ENCODE measurements around the gene KLK13. TPM values are rescaled to one million over a fixed set of nuclear protein-coding genes. Genes with fewer than 3 reads are reported as not detected.

KLK13 gene
- total RNA-seq, 1 donor from 2014 or later, result 0.56 TPM

DNA sequence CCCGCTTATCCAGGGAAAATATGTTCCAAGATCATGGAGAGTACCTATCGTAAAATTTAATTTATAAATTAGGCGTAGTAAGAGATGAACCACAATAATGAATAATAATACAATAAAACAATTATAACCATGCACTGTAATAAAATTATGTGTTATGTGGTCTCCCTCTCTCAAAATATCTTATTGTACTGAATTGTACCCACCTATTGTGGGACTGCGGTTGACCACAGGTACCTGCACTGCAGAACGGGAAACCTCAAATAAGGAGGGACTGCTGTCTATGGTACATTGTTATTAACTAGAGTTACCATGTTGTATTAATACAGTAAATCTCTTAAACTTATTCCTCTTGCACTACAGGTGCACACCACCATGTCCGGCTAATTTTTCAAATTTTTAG is 24.7 kb downstream of the KLK13 start:
- H3K27ac ChIP-seq, result no peak overlapping the region
- ATAC-seq (no peak), DNase-seq (no peak)
- TF ChIP-seq, protein P1, sequence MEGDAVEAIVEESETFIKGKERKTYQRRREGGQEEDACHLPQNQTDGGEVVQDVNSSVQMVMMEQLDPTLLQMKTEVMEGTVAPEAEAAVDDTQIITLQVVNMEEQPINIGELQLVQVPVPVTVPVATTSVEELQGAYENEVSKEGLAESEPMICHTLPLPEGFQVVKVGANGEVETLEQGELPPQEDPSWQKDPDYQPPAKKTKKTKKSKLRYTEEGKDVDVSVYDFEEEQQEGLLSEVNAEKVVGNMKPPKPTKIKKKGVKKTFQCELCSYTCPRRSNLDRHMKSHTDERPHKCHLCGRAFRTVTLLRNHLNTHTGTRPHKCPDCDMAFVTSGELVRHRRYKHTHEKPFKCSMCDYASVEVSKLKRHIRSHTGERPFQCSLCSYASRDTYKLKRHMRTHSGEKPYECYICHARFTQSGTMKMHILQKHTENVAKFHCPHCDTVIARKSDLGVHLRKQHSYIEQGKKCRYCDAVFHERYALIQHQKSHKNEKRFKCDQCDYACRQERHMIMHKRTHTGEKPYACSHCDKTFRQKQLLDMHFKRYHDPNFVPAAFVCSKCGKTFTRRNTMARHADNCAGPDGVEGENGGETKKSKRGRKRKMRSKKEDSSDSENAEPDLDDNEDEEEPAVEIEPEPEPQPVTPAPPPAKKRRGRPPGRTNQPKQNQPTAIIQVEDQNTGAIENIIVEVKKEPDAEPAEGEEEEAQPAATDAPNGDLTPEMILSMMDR (IDR thresholded peaks at IDR 0.05), result no peak
- intact Hi-C loops (cut with DNase I), result no loop called here
- no peak overlapping the region for H3K4me3 ChIP-seq
- no peaks in the 10 kb centered on the region for H3K36me3 ChIP-seq
- H3K27me3 ChIP-seq (ENCODE audit: low read depth), result peaks cover 6% of the 10 kb centered on the region
- no peaks in the 10 kb centered on the region for H3K4me1 ChIP-seq
- H3K9me3 ChIP-seq, result no peaks in the 10 kb centered on the region

DNA sequence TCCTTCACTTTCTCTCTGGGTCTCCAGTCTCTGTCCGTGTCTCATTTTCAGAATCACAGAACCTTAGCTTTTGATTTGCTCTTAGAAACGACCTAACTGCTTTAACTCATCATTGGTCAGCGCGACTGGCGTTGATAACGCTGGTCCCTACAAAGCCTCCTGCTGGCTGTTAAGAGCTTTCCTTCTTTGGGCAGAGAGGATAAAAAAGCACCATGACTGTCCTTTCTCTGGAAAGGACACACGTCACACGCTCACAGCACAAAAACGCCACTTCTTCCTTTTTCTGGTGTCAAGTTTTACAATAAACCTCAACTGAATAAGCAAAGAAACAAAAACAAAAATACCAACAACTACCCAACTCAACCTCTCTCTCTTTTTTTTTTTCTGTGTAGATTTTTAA is 28.4 kb downstream of the KLK13 start:
- H3K4me1 ChIP-seq, result no peaks in the 10 kb centered on the region
- DNase-seq (no peak), ATAC-seq (no peak)
- H3K27me3 ChIP-seq (ENCODE audit: low read depth), result peaks cover 30% of the 10 kb centered on the region
- intact Hi-C loops (cut with DNase I), result no loop called here
- H3K36me3 ChIP-seq, result no peaks in the 10 kb centered on the region
- H3K27ac ChIP-seq, result no peak overlapping the region
- TF ChIP-seq, protein P1 (IDR thresholded peaks at IDR 0.05), result no peak
- no peak overlapping the region for H3K4me3 ChIP-seq
- no peaks in the 10 kb centered on the region for H3K9me3 ChIP-seq

- TF ChIP-seq, protein P1 (IDR thresholded peaks at IDR 0.05), result no peak
- H3K4me1 ChIP-seq, result no peaks in the 10 kb centered on the region
- intact Hi-C loops (cut with DNase I), result no loop called here
- no peaks in the 10 kb centered on the region for H3K36me3 ChIP-seq
- peaks cover 38% of the 10 kb centered on the region for H3K27me3 ChIP-seq (ENCODE audit: low read depth)
- no peaks in the 10 kb centered on the region for H3K9me3 ChIP-seq
- ATAC-seq (no peak), DNase-seq (no peak)
- no peak within 1 kb of the TSS for H3K27ac ChIP-seq
- H3K4me3 ChIP-seq, result no peak within 1 kb of the TSS
These were observed 30.2 kb downstream of the KLK13 start, which contains the start of gene KLK12 for GRCh38 chr19:51034704-51035103. TSS of gene KLK12 (minus strand) at chr19:51035002. CDS start at chr19:51034621, 381 bp downstream.

GRCh38 chr19:51031880-51032225 is 33.0 kb downstream of the KLK13 start:
- ATAC-seq, result no peak
- Histone ChIP-seq H3K27me3 (ENCODE audit: low read depth) (peaks cover 59% of the 10 kb centered on the region), H3K9me3 (no peaks in the 10 kb centered on the region), H3K36me3 (no peaks in the 10 kb centered on the region), H3K4me3 (no peak overlapping the region), H3K27ac (no peak overlapping the region), H3K4me1 (no peaks in the 10 kb centered on the region)
- intact Hi-C loops (cut with DNase I), result no loop called here
- no peak for DNase-seq
- TF ChIP-seq, protein P1 (IDR thresholded peaks at IDR 0.05), result no peak

DNA sequence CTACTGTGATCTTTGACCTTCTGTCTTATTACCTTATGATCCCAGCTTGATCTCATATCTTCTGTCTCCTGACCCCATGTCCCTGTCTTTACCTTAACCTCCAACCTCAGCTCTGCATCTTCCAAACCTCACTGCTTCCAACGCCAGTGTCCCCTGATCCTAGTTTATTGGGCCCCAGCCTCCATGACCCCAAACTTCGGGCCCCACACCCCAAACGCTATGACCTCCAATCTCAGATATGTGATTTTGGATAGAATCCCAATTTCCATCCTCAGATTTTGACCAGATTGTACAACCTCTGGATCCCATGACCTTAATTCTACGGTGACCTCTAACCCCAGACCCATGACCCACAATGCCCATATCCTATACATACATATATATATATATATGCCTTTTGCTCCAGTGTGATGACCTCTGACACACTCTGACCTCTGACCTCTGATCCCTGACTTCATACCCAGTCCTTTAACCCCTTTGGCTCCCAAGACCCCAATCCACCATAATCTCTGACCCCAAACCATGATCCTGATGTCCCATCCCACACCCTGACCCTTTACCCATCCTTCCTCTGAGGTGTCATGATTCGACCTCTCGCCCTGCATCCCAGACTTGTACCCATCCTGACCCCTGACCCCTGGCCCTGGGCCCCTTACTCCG is 33.5 kb downstream of the KLK13 start:
- TF ChIP-seq, protein P1 (IDR thresholded peaks at IDR 0.05), result no peak
- DNase-seq (no peak), ATAC-seq (no peak)
- H3K4me1 ChIP-seq, result no peaks in the 10 kb centered on the region
- no peak overlapping the region for H3K27ac ChIP-seq
- no peak overlapping the region for H3K4me3 ChIP-seq
- H3K36me3 ChIP-seq, result no peaks in the 10 kb centered on the region
- intact Hi-C loops (cut with DNase I), result no loop called here
- H3K27me3 ChIP-seq (ENCODE audit: low read depth), result peaks cover 64% of the 10 kb centered on the region
- no peaks in the 10 kb centered on the region for H3K9me3 ChIP-seq
